ENCODE data around the gene DAW1.
"Not testable (repeated sequence)": the region's sequence is repeated elsewhere in the genome, so short reads cannot be mapped to it uniquely, and the experiment has no call there.

Gene DAW1

DNA sequence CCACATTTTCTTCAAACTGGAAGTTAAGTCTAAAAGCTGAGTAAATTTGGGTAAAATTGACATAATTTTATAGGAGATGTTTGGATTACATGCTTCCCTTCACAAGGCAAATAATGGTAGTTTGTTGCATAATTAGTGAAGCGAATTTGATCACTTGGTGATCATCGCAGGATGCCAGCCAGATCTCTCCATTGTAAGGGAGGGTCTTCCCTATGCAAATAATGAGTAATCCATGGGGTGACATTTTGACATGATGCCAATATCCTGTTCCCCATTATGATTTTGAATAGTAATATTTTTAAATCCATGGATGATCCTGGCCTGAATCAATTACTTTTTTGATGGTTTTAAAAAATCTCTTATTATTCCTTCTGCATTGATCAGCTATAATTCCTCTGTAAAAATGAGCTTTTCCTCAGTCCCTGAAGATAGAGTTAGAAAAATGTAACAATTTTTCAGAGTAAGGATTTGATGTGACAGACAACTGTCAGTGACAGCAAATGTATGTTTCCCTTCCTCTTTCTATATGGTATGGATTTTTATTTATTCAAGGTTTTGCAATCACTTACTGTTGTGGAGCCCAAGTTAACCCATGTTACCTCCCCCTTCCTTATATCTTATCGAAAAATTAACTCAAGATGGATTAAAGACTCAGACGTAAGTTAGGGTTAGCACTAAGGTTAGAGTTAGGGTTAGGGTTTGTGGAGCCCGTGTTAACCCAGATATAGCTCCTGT is 36.3 kb upstream of the DAW1 start:
- Histone ChIP-seq H3K27me3 (ENCODE audit: insufficient read depth, poor library complexity, severe bottlenecking) (no peaks in the 10 kb centered on the region), H3K4me3 (replicated peaks; ENCODE audit: insufficient read depth, low read length) (no peak overlapping the region), H3K27ac (replicated peaks) (no peak overlapping the region)
- no peak for DNase-seq (ENCODE audit: low read depth in 1 of 2, low spot score in 1 of 2)
- TF ChIP-seq SPI1 (IDR thresholded peaks at IDR 0.05; ENCODE audit: borderline replicate concordance, low read depth) (no peak), POLR2AphosphoS5 (IDR thresholded peaks at IDR 0.05; ENCODE audit: low read depth) (no peak), GABPA (IDR thresholded peaks at IDR 0.05; ENCODE audit: low read depth) (no peak)
- TF ChIP-seq, protein P1, sequence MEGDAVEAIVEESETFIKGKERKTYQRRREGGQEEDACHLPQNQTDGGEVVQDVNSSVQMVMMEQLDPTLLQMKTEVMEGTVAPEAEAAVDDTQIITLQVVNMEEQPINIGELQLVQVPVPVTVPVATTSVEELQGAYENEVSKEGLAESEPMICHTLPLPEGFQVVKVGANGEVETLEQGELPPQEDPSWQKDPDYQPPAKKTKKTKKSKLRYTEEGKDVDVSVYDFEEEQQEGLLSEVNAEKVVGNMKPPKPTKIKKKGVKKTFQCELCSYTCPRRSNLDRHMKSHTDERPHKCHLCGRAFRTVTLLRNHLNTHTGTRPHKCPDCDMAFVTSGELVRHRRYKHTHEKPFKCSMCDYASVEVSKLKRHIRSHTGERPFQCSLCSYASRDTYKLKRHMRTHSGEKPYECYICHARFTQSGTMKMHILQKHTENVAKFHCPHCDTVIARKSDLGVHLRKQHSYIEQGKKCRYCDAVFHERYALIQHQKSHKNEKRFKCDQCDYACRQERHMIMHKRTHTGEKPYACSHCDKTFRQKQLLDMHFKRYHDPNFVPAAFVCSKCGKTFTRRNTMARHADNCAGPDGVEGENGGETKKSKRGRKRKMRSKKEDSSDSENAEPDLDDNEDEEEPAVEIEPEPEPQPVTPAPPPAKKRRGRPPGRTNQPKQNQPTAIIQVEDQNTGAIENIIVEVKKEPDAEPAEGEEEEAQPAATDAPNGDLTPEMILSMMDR (IDR thresholded peaks at IDR 0.05; ENCODE audit: insufficient read depth, low read length), result no peak
- TF ChIP-seq, protein P2, sequence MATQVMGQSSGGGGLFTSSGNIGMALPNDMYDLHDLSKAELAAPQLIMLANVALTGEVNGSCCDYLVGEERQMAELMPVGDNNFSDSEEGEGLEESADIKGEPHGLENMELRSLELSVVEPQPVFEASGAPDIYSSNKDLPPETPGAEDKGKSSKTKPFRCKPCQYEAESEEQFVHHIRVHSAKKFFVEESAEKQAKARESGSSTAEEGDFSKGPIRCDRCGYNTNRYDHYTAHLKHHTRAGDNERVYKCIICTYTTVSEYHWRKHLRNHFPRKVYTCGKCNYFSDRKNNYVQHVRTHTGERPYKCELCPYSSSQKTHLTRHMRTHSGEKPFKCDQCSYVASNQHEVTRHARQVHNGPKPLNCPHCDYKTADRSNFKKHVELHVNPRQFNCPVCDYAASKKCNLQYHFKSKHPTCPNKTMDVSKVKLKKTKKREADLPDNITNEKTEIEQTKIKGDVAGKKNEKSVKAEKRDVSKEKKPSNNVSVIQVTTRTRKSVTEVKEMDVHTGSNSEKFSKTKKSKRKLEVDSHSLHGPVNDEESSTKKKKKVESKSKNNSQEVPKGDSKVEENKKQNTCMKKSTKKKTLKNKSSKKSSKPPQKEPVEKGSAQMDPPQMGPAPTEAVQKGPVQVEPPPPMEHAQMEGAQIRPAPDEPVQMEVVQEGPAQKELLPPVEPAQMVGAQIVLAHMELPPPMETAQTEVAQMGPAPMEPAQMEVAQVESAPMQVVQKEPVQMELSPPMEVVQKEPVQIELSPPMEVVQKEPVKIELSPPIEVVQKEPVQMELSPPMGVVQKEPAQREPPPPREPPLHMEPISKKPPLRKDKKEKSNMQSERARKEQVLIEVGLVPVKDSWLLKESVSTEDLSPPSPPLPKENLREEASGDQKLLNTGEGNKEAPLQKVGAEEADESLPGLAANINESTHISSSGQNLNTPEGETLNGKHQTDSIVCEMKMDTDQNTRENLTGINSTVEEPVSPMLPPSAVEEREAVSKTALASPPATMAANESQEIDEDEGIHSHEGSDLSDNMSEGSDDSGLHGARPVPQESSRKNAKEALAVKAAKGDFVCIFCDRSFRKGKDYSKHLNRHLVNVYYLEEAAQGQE (IDR thresholded peaks at IDR 0.05; ENCODE audit: insufficient replicate concordance, low read depth), result no peak

DNA sequence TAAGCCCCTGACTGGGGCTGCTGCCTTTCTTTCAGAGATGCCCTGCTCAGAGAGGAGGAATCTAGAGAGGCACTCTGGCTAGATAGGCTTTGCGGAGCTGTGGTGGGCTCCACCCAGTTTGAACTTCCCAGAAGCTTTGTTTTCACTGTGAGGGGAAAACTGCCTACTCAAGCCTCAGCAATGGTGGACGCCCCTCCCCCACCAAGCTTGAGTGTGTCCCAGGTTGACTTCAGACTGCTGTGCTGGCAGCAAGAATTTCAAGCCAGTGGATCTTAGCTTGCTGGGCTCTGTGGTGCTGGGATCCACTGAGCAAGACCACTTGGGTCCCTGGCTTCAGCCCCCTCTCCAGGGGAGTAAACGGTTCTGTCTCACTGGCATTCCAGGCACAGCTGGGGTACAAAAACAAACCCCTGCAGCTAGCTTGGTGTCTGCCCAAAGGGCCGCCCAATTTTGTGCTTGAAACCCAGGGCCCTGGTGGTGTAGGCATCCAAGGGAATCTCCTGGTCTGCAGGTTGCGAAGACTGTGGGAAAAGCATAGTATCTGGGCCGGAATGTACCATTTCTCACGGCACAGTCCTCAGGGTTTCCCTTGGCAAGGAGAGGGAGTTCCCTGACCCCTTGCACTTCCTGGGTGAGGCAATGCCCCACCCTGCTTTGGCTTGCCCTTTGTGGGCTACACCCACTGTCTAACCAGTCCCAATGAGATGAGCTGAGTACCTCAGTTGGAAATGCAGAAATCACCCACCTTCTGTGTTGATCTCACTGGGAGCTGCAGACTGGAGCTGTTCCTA is 31.9 kb upstream of the DAW1 start:
- not testable (repeated sequence) for H3K4me3 ChIP-seq (replicated peaks; ENCODE audit: insufficient read depth, low read length); H3K27ac ChIP-seq (replicated peaks); DNase-seq (ENCODE audit: low read depth in 1 of 2, low spot score in 1 of 2); H3K27me3 ChIP-seq (ENCODE audit: insufficient read depth, poor library complexity, severe bottlenecking)

DNA sequence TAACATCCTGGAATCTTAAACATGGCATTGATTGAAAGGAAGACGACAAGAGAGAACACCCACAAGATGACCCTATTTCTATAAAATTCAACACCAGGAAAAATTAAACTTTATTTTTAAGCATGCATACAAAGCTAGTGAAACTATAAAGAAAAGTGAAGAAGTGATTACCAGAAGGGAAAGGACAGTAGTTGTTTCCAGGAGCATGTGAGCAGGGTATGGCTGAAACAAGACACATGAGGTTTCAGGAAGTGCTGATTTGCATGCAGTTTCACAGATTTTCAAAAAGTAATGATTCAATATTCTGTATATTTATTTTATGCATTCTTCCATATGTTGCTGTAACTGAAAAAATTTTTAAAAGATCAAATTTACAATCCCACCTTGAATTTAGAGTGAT is 24.6 kb upstream of the DAW1 start:
- no peak overlapping the region for H3K27ac ChIP-seq (replicated peaks)
- no peak for DNase-seq (ENCODE audit: low read depth in 1 of 2, low spot score in 1 of 2)
- H3K4me3 ChIP-seq (replicated peaks; ENCODE audit: insufficient read depth, low read length), result no peak overlapping the region
- no peak for TF ChIP-seq POLR2AphosphoS5 (IDR thresholded peaks at IDR 0.05; ENCODE audit: low read depth)
- TF ChIP-seq GABPA (IDR thresholded peaks at IDR 0.05; ENCODE audit: low read depth), result no peak
- TF ChIP-seq, protein P1 (IDR thresholded peaks at IDR 0.05; ENCODE audit: insufficient read depth, low read length), result no peak
- TF ChIP-seq, protein P2 (IDR thresholded peaks at IDR 0.05; ENCODE audit: insufficient replicate concordance, low read depth), result no peak
- no peak for TF ChIP-seq SPI1 (IDR thresholded peaks at IDR 0.05; ENCODE audit: borderline replicate concordance, low read depth)
- H3K27me3 ChIP-seq (ENCODE audit: insufficient read depth, poor library complexity, severe bottlenecking), result no peaks in the 10 kb centered on the region

DNA sequence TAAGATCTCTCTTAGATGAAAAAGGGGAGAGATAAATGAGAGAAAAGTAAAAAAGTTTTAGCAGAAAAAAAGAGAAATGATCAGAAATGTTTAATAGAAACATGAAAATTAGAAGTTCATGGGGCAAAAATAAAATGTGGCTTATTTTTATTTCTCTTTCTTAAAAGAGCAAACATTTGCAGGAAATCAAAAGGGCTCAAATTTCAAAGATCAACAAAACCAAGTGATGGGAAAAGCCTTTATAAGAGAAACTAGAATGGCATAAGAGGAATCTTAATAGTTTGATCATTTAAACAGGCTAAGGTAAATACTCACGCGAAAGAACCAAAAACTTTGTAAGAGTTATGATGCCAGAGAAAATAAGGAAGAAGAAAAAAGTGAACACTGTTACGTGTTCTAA is 23.3 kb upstream of the DAW1 start:
- TF ChIP-seq, protein P2 (IDR thresholded peaks at IDR 0.05; ENCODE audit: insufficient replicate concordance, low read depth), result no peak
- TF ChIP-seq POLR2AphosphoS5 (IDR thresholded peaks at IDR 0.05; ENCODE audit: low read depth) (no peak), GABPA (IDR thresholded peaks at IDR 0.05; ENCODE audit: low read depth) (no peak), SPI1 (IDR thresholded peaks at IDR 0.05; ENCODE audit: borderline replicate concordance, low read depth) (no peak)
- TF ChIP-seq, protein P1 (IDR thresholded peaks at IDR 0.05; ENCODE audit: insufficient read depth, low read length), result no peak
- no peak overlapping the region for H3K4me3 ChIP-seq (replicated peaks; ENCODE audit: insufficient read depth, low read length)
- H3K27me3 ChIP-seq (ENCODE audit: insufficient read depth, poor library complexity, severe bottlenecking), result no peaks in the 10 kb centered on the region
- DNase-seq (ENCODE audit: low read depth in 1 of 2, low spot score in 1 of 2), result no peak
- H3K27ac ChIP-seq (replicated peaks), result no peak overlapping the region

All from HL-60 (cell line).